ENCODE results near the gene TENT5A. TPM values are rescaled to one million over a fixed set of nuclear protein-coding genes. Genes with fewer than 3 reads are reported as not detected.
"Not testable (repeated sequence)": the region's sequence is repeated elsewhere in the genome, so short reads cannot be mapped to it uniquely, and the experiment has no call there.

TENT5A gene
- total RNA-seq, 1 donor, result 25.9 TPM

DNA sequence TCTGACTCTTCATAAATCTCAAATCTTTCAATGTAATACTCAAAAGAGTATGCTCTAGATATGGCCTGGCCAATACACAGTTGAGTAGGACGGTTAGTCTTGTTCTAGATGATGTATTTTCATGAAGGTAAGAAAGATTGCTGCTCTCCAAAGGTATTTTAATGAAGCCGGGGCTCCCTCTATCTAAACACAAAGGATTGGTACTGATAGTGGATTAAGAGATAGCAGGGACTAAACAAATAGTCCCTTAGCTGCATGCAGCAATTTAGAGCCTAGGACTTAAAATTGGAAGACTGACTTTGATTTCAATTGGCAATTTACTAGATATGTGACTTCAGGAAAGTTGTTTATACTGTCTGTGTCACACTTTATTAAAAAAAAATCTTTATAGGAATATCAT, 31.4 kb upstream of the TENT5A start:
- H3K4me1 ChIP-seq (ENCODE audit: insufficient read depth, low read length), result no peaks in the 10 kb centered on the region
- peaks cover 7% of the 10 kb centered on the region for H3K9me3 ChIP-seq (ENCODE audit: low read depth, low read length)
- H3K4me3 ChIP-seq (ENCODE audit: low read length), result no peak overlapping the region
- H3K27me3 ChIP-seq (ENCODE audit: insufficient read depth, low read length), result no peaks in the 10 kb centered on the region

DNA sequence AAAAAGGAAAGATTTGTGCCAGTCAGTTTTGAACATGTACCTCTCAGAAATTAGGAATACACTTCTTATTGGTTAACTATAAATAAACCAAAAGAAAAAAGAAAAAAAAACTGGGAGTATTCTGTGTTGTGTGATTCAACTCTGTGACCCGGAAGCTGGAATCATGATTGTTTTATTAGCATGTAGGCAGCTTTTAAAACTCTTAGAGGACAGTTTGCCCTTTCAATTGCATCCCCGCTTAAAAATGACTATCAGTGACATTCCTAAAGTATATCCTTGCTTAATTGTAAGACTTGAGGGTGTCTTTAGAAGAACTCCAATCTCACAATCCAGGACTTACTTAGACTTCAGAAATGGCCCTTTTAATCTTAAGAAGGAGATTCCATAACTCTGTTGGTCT, 29.1 kb upstream of the TENT5A start:
- H3K4me1 ChIP-seq (ENCODE audit: insufficient read depth, low read length), result no peaks in the 10 kb centered on the region
- no peak overlapping the region for H3K4me3 ChIP-seq (ENCODE audit: low read length)
- H3K9me3 ChIP-seq (ENCODE audit: low read depth, low read length), result peaks cover 7% of the 10 kb centered on the region
- H3K27me3 ChIP-seq (ENCODE audit: insufficient read depth, low read length), result no peaks in the 10 kb centered on the region

DNA sequence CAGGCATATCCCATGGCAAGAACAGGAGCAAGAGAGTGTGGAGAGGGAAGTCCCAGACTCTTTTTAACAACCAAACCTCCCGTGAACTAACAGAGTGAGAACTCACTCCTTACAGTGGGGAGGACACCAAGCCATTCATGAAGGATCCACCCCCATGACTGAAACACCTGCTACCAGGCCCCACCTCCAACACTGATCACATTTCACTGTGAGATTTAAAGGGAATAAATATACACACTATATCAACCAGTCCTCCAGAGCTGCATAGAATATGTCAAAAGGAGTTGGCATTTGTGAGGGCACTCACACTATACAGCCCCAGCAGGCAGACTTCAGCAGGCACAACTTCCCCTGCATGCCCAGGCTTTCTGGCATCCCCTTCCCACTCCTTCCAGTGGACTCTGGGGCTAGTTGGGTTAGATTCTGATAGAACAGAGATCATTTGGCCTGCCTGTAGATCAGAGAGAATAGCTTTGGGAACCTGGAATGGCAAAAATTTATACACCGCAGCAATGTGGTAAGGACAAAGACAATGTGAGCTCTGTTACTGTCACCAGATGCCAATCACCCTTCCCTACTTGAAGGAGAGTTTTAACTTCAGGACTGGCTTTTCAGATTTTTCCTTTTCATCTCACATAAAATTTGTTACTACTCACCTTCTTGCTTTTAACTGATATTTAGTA, 25.2 kb upstream of the TENT5A start:
- Histone ChIP-seq H3K4me3 (ENCODE audit: low read length) (no peak overlapping the region), H3K27me3 (ENCODE audit: insufficient read depth, low read length) (no peaks in the 10 kb centered on the region), H3K9me3 (ENCODE audit: low read depth, low read length) (peaks cover 7% of the 10 kb centered on the region), H3K4me1 (ENCODE audit: insufficient read depth, low read length) (peaks cover 16% of the 10 kb centered on the region)

DNA sequence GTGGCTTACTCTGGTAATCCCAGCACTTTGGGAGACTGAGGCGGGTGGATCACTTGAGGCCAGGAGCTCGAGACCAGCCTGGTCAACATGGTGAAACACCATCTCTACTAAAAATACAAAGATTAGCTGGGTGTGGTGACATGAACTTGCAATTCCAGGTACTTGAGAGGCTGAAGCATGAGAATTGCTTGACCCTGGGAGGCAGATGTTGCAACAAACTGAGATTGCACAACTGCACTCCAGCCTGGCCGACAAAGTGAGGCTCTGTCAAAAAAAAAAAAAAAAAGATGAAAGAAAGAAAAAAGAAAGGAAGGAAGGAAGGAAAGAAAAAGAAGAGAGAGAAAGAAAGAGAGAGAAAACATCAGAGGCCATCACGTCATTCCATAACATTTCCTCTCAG, 23.7 kb upstream of the TENT5A start:
- H3K9me3 ChIP-seq (ENCODE audit: low read depth, low read length); H3K27me3 ChIP-seq (ENCODE audit: insufficient read depth, low read length); H3K4me3 ChIP-seq (ENCODE audit: low read length): not testable (repeated sequence)
- H3K4me1 ChIP-seq (ENCODE audit: insufficient read depth, low read length), result peaks cover 20% of the 10 kb centered on the region

DNA sequence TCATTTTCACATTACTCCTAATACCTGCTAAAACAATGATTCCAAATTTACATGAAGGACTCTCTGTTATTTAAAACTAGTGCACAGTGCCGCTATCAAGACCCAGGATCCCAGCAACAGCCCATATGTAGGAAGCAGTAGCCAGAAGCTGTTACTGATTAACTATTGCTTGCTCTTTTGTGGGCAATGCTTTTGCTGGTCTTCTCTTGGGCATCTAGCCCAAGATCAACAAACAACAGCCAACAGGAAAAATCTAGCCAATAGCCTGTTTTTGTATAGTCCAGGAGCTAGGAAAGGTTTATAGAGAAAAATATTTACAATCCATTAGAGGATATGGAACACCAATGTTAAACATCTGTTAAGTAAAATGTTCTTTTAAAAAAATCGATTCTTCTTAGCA, 22.1 kb upstream of the TENT5A start:
- no peaks in the 10 kb centered on the region for H3K9me3 ChIP-seq (ENCODE audit: low read depth, low read length)
- peaks cover 28% of the 10 kb centered on the region for H3K4me1 ChIP-seq (ENCODE audit: insufficient read depth, low read length)
- no peaks in the 10 kb centered on the region for H3K27me3 ChIP-seq (ENCODE audit: insufficient read depth, low read length)
- H3K4me3 ChIP-seq (ENCODE audit: low read length), result no peak overlapping the region

DNA sequence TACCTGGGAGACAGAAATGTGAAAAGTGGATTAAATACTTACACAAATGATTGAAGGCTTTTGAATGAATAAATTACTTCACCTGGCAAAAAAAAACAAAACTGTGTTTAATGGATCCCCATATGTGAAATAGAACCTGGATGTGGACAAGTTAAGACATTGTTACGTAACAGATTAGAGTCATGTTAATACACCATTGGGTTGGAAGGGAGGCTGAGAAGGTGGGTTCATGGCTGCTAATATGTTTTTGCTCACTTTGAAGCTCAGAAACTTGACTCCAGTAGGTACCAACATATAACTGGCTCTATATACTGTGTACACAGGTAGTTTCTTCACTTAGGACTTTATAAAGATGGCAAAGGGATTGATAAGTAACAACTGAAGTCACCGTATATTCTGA, 21.4 kb upstream of the TENT5A start:
- Histone ChIP-seq H3K9me3 (ENCODE audit: low read depth, low read length) (no peaks in the 10 kb centered on the region), H3K4me1 (ENCODE audit: insufficient read depth, low read length) (peaks cover 31% of the 10 kb centered on the region), H3K27me3 (ENCODE audit: insufficient read depth, low read length) (no peaks in the 10 kb centered on the region), H3K4me3 (ENCODE audit: low read length) (no peak overlapping the region)

DNA sequence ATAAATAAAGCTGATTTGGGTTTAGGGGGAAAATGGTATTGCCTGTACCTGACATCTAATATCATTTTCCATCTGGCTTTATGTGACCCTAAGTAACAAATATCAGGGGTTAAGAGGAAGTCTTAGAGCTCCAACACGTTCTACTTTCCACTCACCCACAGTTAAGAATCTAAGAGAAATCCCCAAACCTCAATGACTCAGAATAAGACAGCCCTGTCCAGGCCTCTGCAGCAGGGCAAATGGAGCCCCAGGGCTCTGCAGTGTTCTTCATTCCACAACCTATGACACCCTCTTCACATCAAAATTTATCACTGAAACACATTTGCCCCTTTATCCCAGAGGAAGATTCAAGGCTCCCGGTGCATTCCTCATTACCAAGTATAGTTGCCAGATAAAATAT, 20.3 kb upstream of the TENT5A start:
- Histone ChIP-seq H3K4me1 (ENCODE audit: insufficient read depth, low read length) (peaks cover 40% of the 10 kb centered on the region), H3K27me3 (ENCODE audit: insufficient read depth, low read length) (no peaks in the 10 kb centered on the region), H3K9me3 (ENCODE audit: low read depth, low read length) (no peaks in the 10 kb centered on the region), H3K4me3 (ENCODE audit: low read length) (no peak overlapping the region)

DNA sequence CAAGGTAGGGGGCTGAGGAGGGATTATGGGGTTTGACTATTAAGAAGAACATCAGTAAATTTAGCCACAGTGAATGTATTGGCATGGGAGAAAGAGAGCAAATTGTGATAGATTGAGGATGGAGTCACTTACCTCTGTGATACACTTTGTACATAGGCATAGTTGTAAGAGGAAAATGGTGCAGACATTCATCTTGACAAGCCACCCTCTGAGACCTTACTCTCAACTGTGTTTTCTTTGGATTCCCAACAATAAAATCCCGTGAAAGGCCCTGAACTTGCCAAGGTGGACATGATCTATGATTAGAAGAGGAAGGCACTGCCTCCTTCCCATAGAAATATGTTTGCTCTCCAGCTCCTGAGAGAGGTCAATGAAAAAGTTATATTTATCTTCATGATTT, 18.6 kb upstream of the TENT5A start:
- no peaks in the 10 kb centered on the region for H3K9me3 ChIP-seq (ENCODE audit: low read depth, low read length)
- H3K27me3 ChIP-seq (ENCODE audit: insufficient read depth, low read length), result no peaks in the 10 kb centered on the region
- H3K4me3 ChIP-seq (ENCODE audit: low read length), result no peak overlapping the region
- peaks cover 48% of the 10 kb centered on the region for H3K4me1 ChIP-seq (ENCODE audit: insufficient read depth, low read length)

DNA sequence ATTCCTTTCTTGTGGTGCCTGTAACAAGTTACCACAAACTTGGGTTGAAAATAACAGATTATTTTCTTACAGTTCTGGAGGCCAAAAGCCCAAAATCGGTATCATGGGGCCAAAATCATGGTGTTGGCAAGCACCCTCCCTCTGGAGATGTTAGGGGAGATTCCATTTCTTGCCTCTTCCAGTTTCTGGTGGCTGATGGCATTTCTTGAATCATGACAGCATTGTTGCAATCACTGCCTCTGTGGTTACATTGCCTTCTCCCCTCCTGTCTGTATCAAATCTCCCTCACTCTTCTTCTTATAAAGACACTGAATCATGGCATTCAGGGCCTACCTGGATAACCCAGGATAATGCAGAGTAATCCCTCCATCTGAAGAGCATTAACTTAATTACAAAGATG, 17.9 kb upstream of the TENT5A start:
- H3K27me3 ChIP-seq (ENCODE audit: insufficient read depth, low read length), result no peaks in the 10 kb centered on the region
- peaks cover 50% of the 10 kb centered on the region for H3K4me1 ChIP-seq (ENCODE audit: insufficient read depth, low read length)
- no peak overlapping the region for H3K4me3 ChIP-seq (ENCODE audit: low read length)
- no peaks in the 10 kb centered on the region for H3K9me3 ChIP-seq (ENCODE audit: low read depth, low read length)

DNA sequence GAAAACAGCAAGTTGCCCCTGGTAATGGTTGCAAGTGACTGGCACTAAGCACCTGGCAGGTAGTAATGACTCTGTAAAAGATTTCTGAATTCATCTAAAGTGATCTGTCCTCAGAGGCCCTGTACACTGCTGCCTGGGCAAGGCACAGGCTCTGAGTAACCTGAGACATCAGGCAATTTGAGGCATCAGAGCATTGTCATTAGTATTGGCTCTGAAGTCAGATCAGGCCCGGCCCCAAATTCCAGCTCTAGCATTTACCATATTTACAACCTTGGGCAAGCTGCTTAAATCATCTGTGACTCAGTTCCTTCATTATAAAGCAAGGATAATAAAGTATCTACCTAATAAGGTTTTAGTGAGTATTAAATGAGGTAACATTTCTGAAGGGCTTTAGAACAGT, 17.3 kb upstream of the TENT5A start:
- Histone ChIP-seq H3K9me3 (ENCODE audit: low read depth, low read length) (no peaks in the 10 kb centered on the region), H3K4me1 (ENCODE audit: insufficient read depth, low read length) (peaks cover 51% of the 10 kb centered on the region), H3K27me3 (ENCODE audit: insufficient read depth, low read length) (no peaks in the 10 kb centered on the region), H3K4me3 (ENCODE audit: low read length) (no peak overlapping the region)

DNA sequence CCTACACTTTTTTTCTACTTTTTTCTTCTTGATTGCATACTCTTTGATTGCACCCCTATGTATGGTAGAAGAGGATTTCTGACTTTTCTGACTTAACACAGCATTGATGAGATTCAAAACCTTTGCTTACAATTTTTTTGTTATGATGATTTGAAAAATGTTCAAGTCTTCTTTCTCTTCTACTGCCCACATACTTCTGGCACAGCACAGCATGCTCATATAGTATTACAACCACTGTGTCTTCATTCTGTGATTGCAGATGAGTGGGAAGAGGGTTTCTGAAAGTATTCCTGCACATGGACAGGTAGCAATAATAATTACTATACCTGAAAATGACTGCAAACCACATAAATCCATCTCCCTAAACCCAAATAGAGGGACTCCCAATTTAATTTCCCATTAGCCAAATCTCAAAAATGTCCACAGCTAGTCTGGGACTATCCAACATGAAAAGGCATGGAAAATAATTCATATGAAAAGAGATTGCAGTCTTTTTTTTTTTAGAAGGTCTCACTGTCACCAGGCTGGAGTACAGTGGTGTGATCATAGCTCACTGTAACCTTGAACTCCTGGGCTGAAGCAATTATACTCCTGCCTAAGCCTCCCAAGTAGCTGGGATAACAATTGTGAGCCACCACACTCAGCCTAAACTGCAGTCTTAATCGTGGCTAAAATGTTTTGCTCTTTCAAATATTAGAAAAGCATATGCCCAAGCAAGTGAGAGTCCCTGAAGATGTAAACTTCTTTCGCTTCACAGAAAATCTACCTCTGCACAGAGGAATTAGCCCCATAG, 15.9 kb upstream of the TENT5A start:
- Histone ChIP-seq H3K4me3 (ENCODE audit: low read length) (no peak overlapping the region), H3K4me1 (ENCODE audit: insufficient read depth, low read length) (peaks cover 51% of the 10 kb centered on the region), H3K9me3 (ENCODE audit: low read depth, low read length) (no peaks in the 10 kb centered on the region)

DNA sequence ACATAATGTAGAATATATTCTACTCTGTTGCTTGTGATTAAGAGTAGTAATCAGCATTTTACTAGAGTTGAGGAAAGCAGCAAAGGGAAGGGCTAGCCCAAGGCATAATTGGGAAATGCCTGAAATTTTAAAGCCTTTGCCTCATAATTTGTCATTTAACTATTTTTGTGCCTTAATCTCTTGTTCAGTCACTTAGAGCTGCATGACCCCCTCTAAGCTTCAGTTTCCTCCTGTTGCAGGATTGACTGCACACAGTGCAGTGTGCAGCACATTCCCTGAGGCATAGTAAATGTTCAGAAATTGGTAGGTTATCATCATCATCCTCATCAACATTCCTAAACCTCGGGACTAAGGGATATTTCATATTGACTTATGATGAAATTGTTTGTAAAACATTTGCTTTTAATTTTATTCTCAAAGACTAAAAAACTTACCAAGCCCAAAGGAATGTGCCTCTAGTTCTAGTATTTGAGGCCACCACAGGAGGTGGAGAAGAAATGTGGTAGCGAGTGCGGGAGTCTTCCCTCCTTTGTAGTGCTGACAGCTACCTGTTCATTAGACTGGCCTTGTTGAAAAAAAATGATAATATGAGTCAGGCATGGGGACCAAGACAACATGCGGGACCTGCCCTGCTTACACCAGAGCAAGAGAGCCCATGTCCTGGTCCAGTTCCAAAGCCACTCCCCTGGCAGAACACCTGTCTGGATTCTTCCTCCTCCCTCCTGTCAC, 14.8 kb upstream of the TENT5A start:
- Histone ChIP-seq H3K9me3 (ENCODE audit: low read depth, low read length) (no peaks in the 10 kb centered on the region), H3K27me3 (ENCODE audit: insufficient read depth, low read length) (no peaks in the 10 kb centered on the region), H3K4me1 (ENCODE audit: insufficient read depth, low read length) (peaks cover 45% of the 10 kb centered on the region), H3K4me3 (ENCODE audit: low read length) (no peak overlapping the region)

More for the DNA sequence above, 15.9 kb upstream of the TENT5A start:
- no peaks in the 10 kb centered on the region for H3K27me3 ChIP-seq (ENCODE audit: insufficient read depth, low read length)

DNA sequence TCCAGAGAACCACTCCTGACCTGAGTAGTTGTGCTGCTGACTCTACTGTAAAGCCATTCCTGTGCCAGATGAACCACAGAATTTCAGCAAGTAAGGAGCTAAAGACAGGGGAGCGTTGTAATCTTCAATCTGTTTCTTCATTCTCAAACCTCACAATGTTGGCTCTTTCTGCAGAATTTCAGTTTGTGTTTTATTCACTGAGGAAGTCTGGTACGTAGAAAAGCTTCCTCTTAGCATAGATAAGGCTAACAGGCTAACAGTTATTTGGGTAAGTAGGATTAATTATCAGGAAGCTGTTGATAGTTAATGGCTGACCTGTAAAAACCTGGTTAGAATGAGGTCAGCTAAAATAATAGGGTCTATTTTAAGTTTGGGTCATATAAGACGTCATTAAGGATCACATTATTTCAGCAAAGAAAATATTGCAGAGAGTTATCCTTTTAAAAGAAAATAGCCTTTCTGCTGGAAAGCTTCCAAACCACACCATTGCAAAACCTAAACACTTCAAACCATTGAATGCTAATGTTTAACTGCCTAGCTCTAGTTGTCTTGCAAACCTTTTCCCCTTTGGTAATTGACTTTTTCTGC, 14.1 kb upstream of the TENT5A start:
- Histone ChIP-seq H3K27me3 (ENCODE audit: insufficient read depth, low read length) (no peaks in the 10 kb centered on the region), H3K9me3 (ENCODE audit: low read depth, low read length) (no peaks in the 10 kb centered on the region), H3K4me1 (ENCODE audit: insufficient read depth, low read length) (peaks cover 47% of the 10 kb centered on the region), H3K4me3 (ENCODE audit: low read length) (no peak overlapping the region)

DNA sequence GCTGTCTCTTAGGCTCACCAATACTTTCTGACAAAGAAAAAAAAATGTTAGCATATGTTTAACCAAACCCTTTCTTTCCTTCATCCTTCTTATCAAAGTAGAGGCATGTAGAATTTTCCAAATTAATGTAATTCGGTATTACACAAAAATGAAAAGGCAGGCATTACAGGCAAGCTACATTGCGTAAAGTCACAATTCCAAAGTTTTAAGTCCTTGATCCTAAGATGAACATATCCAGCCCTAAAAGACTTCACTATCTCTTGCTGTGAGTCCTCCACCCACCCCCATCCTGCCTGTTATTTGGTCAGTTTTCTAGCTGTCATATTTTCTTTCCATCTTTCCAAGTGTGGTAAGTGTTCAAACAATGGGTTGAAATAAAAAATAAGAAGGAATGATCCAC, 12.1 kb upstream of the TENT5A start:
- no peaks in the 10 kb centered on the region for H3K9me3 ChIP-seq (ENCODE audit: low read depth, low read length)
- no peaks in the 10 kb centered on the region for H3K27me3 ChIP-seq (ENCODE audit: insufficient read depth, low read length)
- peaks cover 39% of the 10 kb centered on the region for H3K4me1 ChIP-seq (ENCODE audit: insufficient read depth, low read length)
- H3K4me3 ChIP-seq (ENCODE audit: low read length), result no peak overlapping the region

DNA sequence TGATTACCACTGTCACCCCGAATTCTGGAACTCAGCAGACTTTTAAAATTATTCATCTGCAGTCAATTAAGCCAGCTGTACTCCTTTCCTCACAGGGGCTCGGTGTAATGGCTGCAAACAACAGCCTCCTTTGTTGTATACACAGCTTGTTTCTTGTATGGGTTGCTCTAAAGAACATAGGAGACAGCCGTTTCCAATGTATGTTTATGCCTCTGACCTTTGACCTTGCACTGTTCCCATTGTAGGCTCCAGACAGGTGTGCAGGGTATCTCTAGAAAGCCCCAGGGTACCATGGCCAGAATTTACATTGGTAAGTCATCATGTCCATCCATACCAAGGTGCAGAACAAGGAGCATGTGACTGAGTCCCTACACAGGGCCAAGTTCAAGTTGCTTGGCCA, 11.5 kb upstream of the TENT5A start:
- H3K9me3 ChIP-seq (ENCODE audit: low read depth, low read length), result no peaks in the 10 kb centered on the region
- no peaks in the 10 kb centered on the region for H3K27me3 ChIP-seq (ENCODE audit: insufficient read depth, low read length)
- peaks cover 37% of the 10 kb centered on the region for H3K4me1 ChIP-seq (ENCODE audit: insufficient read depth, low read length)
- no peak overlapping the region for H3K4me3 ChIP-seq (ENCODE audit: low read length)
